NB4 (cell line): Measurements from ENCODE around the gene CALML5.

Source experiments
- DNase-seq: peaks from one replicate; pipeline ENCODE4 v3.0.0; 2010; ENCODE audit warnings: low read depth
- H3K4me3 ChIP-seq: one replicate; pipeline ENCODE4 v1.5.1; 2011; ENCODE audit warnings: mild to moderate bottlenecking, low read depth, low read length, moderate library complexity
- CTCF ChIP-seq: IDR thresholded peaks from one replicate; pipeline ENCODE4 v1.5.1; 2012; ENCODE audit warnings: low read depth, low read length
- MAX ChIP-seq: IDR thresholded peaks from 2 replicates; pipeline ENCODE4 v1.6.1; 2011; ENCODE audit warnings: low read depth, low read length
- MYC ChIP-seq: IDR thresholded peaks from 2 replicates; pipeline ENCODE4 v1.6.1; 2011; ENCODE audit warnings: low read depth, low read length
- POLR2A ChIP-seq: IDR thresholded peaks from 2 replicates; pipeline ENCODE4 v1.6.1; 2011; ENCODE audit warnings: mild to moderate bottlenecking; ENCODE audit not compliant: insufficient read length; ENCODE audit errors: extremely low read depth

The CALML5 gene

GRCh38 chr10:5506751-5507648 is 7.6 kb upstream of the CALML5 start:
- DNase-seq: no peak
- no peak for TF ChIP-seq POLR2A
- no peak for TF ChIP-seq MYC
- TF ChIP-seq CTCF: no peak
- TF ChIP-seq MAX: no peak
- no peak overlapping the region for H3K4me3 ChIP-seq

- no peak for TF ChIP-seq CTCF
- no peak for TF ChIP-seq POLR2A
- TF ChIP-seq MAX: no peak
- no peak for TF ChIP-seq MYC
- no peak overlapping the region for H3K4me3 ChIP-seq
- no peak for DNase-seq
These were observed 6.9 kb upstream of the CALML5 start for GRCh38 chr10:5506246-5506645.

GRCh38 chr10:5504146-5505072 is 5.0 kb upstream of the CALML5 start:
- no peak overlapping the region for H3K4me3 ChIP-seq
- no peak for TF ChIP-seq POLR2A
- no peak for TF ChIP-seq MAX
- TF ChIP-seq CTCF: no peak
- TF ChIP-seq MYC: no peak
- DNase-seq: no peak

GRCh38 chr10:5503477-5503835 is 4.1 kb upstream of the CALML5 start:
- H3K4me3 ChIP-seq: no peak overlapping the region
- no peak for TF ChIP-seq MAX
- no peak for TF ChIP-seq POLR2A
- no peak for TF ChIP-seq MYC
- TF ChIP-seq CTCF: no peak
- DNase-seq: no peak

- H3K4me3 ChIP-seq: no peak overlapping the region
- DNase-seq: no peak
- TF ChIP-seq POLR2A (no peak), MAX (no peak), CTCF (no peak), MYC (no peak)
These were observed 3.5 kb upstream of the CALML5 start for GRCh38 chr10:5502571-5503476.
